Stimulated activated CD8-positive, alpha-beta memory T cell treated with anti-CD3 and anti-CD28 coated beads, Interleukin-4, amount 100 ng/mL, for 4 hours (primary cell): ENCODE measurements around the gene ERLIN1.

Source experiments
- DNase-seq, 2 donors: peaks; one replicate each; pipeline ENCODE4 v3.0.0-alpha.2; 2020; ENCODE audit warnings: low read depth in 2 of 2, low spot score in 1 of 2

The ERLIN1 gene

DNA sequence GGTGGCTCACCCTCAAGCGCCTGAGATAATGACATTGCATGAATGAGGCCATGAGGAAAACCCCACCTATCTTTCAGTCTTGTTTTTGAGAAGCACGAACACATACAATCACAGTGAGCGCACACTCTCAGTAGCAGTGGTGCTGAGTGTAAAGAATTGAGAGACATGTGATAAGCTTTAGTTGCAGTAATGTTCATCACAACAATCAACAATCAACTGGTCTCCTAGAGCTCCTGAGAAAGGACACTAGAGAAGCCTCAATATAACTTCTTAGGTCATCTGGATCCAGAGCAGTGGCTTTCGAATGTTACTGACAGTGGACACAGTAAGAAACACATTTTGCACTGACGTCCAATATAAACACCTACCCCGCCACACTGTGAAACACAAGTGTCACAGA is 12.8 kb downstream of the ERLIN1 start:
- DNase-seq, result no peak

DNA sequence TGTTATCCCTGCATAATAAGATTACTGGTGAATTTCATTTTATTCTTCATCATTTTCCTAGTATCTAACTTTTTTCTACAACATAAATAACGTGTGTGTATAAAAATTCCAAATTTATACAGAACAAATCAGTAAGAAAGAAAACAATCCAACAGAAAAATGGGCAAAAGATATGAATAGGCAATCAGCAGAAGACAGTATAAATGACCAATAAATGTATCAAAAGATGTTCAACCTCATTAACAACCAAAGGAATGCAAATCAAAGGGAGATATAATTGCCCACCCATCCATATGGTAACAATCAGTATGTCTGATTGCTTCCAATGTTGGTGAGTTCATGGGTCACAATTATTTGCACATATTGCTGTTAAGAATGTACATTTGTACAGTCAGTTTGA is 13.5 kb downstream of the ERLIN1 start:
- no peak for DNase-seq

DNA sequence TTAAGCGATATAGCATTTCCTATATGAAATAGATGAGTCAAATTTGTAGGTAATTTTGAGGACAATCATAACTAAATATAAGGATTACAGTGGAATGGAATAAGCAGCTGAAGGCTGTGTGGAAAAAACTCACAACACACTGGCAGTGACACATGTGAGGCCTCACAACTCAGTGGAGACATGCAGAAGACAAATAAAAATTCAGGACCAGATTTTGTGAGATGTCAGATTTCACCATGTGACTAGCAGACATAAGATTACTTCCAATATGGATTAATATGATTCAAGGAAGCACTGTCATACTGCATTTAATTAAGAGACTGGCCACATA is 17.6 kb downstream of the ERLIN1 start:
- no peak for DNase-seq

DNA sequence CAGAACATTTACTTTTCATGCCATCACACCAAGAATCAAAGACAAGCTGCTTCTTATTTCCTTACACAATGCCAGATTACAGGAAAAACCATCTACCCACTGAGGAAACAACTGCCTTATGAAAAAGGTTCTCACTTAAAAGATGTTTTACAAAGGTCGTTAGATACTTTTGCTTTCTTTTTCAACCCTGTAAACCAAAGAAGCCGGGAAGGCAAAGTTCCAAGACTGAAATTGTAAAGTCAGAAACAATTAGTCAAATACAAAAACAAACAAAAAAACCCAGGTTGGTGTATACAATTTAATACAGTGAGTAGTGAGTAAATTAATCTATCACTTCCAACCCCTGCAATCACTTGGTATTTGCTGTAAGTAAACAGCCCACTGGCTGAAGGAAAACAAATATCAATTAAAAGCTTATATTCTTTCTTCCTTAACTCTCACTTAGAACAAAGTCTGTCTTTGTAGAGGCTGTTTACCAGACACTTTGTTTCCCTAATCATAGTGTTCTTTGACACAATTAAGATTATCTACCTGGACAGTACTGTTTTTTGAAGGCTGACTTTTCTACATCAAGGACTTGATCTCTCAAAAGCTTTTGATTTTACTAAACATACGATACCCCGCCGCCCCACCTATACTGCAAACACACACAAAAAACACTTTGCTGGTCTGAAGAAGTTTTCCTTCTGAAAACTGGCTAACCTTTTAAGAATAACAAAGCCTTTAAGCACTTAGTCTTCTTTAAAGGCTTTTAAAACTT is 18.1 kb downstream of the ERLIN1 start:
- DNase-seq, result no peak

DNA sequence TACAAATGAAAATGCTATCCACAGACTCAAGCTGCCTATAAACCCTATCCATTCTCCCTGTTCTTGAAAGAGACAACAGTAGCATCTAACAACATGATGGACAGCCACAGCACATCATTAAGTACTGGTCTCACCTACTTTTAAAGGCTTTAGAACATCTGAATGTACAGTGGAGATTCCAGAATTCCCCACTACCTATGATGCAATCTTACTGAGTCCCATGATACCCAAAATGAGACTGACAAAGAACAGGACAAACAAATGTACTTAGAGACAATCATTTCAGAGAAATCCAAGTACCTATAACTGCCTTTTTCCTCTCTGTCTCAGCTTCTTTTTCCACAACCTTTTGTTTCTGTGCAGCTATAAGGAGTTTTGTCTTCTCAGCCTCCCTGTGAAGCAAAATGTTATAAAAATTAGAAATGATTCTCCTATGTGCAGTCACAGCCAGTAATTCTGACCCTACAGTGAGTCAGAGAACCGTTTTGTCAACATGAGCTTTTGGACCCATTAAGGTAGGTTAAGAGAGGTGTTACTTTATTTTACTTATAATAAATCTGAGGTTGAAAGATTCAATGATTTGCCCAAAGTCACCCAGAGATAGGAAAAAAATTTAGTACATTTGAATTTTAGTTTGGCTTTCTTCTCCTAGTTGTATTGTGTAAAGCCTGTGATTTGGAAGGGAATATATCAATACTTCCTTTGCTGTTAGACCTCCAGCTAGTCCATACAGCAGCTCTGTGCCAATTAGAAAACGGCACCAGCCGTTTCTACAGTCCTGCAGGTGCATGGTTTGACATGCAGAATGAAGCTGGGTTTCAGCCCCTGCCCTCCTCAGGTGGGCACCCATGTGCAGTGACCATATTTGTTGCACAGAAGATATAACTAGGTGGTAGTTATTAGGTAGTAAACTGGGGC is 21.9 kb downstream of the ERLIN1 start:
- no peak for DNase-seq

DNA sequence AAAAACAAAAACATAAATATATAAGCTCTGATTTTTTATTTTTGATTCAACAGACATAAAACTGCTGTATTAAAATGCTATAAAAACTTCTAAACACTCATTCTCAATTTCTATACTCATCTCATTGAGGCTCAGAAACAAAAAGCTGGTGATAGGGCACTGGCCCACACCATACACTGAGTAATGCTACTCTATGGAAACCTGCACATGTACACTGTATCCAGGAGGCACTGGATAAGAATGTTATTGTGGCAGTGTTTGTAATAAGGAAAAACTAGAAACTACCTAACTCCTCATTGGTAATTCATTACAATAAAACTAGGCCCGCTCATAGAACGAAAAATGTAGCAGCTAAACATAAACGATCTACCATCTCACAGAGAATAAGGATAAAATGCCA is 23.1 kb downstream of the ERLIN1 start:
- DNase-seq, result no peak

DNA sequence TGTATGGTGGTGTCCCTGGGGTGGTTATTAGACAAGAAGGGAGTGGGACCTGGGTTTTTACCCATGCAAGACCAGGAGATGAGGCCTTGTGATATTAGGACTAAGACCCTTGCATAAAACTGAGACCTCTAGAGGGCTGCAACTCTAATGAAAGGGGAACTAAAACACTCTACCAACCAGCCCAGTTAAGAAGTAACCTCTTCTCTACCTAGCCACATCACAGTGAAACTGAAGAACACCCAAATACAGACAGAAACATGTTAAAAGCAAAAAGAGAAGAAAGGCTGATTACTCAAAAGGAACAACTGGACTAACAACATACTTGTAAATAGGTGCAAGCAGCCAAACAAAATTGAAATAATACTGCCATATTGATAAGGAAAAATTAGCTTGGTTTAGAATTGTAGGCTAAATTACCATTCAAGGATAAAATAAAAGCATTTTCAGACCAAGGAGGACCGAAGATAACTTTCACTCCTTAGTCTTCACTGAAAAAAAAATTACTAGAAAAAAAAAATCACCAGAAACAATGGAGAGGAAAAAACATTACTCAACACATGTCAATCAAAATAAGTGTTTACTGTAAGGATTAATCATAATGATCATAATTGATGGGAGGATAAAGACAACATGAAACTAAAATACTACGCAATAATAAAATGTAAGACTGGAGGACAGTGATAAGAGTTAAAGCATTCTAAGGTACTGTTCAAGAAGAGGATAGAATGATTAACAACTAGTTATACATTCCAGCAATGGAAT is 27.6 kb downstream of the ERLIN1 start:
- no peak for DNase-seq

DNA sequence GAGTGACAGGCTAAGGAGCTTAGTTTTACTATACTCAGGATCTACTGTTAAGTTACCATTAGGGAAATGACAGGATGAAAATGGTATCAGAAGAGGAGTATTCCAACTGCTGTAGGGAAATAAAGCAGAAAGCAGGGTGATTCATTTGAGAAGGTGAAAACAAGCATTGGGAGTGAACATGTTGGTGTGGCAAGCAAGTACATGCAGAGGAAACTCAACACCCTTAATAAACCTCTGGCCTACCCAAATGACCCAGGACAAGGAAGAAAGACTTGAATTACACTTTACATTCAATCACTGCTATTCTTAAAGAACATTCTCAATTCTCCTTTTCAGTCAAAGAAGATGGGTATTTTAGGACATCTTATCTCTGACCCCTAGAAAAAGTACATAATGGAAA is 28.7 kb downstream of the ERLIN1 start:
- no peak for DNase-seq

DNA sequence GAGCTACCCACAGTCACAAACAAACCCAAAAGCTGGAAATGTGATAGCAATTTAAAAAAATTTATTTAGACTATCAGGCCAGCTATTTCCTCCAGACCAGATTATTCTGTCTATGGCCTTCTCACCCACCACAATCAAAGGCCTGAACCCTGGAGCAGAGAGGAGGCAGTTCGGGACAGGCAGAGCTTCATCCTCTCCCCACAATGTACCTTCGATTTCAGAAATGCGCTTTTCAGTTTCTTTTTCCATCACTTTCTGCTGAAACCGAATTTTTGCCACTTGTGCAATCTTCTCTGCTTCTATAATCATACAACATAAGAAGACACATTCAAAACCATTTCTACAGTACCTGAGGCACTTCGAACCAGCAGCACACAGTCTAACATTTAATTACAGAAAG is 29.9 kb downstream of the ERLIN1 start:
- DNase-seq, result no peak

DNA sequence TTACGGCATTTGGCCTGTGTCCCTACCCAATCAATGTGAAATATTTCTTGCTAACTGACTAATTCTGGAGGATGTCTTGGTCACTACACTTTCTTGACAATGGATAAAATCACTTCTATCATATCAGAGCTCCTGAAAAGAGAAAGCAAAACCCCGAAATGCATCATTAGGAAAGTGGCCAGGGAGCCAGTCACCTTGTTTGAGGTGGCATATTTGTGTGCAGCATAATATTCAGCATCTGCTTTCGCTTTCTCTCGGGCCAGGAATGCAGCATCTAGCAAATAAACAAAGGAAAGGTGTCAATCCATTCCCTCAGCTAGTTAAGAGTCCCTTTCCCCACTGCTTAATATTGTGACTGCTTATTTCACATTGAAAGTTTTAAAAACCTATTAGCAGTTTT is 31.2 kb downstream of the ERLIN1 start:
- no peak for DNase-seq

DNA sequence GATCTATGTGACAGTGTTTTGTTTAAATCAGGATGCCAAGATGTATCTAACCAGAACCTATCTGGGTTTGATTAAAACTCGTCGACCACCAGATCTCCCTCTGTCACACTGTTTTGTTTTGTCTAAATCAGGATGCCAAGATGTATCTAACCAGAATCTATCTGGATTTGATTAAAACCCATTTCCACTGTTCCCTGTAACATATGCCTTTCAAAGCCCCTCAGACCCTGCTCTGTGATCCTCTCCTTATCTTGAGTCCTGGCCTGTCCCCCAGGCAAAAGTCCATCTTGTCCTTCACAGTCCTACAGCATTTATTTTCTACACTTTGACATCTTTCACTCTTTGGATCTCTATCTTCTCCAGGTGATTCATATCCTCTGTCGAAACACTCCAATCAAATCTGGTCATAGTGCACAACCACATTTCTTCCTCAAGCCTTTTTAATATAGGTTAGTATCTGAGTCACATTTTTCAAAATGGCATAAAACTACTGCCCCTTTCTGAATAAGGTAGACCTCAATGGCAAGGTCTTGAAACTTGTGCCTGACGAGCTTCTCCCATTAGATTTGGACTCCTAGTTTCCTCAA is 32.5 kb downstream of the ERLIN1 start:
- DNase-seq, result no peak

DNA sequence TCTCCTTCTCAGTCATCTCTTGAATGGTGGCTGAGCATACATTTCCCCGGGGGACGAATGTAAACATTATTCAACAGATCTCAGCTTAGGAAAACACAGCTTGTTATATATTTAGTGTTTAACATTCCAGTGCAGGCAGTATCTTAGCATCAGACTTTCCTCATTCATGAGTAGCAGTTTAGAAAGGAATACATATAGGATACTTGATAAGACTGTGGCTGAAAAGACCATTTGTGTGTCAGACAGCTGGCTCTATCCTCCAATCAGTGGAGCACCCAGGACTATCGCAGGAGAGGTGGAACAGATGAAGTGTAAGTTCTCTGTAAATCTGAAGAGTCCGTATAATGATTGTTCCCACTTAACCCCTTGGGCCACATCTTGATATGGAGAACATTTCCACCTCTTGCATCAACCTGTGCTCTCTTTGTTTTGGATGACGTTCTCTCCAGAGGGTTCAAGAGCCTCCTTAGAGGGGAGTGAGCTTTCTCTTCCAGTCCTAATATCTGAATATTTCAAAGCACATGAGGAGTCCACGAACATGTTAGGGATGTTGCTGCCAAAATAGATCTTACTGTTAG is 34.0 kb downstream of the ERLIN1 start:
- no peak for DNase-seq

DNA sequence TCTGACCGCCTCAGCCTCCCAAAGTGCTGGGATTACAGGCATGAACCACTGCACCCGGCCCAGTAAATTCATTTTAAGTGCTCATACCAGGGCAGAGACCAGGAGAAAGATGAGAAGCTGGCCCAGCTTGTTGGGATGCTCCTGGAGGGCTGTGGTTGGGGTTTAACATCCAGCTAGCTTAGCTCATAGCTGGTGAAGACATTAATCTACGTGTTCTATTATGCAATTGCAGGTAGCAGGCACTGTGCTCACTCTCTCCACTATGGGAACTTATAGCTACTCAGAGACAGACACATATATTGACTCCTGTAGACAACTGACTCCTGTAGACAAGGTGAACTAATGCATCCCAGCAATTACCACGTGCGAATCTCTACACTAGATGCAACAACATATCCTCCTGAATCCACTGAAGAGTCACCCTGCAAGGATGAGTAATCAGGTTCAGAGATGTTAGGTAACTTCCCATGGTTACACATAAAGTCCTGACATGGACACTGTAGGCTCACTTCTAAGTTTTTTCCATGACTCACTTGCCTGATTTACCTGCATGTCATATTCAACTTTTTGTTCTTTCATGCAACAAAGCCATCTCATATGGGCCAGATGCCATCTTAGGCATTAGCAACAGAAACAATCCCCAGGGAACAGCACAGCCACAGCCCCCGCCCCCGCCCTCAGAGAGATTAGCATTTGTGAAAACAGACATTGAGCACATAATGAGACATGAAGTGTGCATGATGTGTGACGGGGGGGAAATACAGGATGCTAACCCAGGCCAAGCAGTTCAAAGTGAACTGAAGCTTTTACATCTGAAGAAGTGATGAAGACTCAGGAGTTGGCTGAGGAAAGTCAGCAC is 37.2 kb downstream of the ERLIN1 start:
- peak in 1 of 2 donors; percentile 4 for DNase-seq

DNA sequence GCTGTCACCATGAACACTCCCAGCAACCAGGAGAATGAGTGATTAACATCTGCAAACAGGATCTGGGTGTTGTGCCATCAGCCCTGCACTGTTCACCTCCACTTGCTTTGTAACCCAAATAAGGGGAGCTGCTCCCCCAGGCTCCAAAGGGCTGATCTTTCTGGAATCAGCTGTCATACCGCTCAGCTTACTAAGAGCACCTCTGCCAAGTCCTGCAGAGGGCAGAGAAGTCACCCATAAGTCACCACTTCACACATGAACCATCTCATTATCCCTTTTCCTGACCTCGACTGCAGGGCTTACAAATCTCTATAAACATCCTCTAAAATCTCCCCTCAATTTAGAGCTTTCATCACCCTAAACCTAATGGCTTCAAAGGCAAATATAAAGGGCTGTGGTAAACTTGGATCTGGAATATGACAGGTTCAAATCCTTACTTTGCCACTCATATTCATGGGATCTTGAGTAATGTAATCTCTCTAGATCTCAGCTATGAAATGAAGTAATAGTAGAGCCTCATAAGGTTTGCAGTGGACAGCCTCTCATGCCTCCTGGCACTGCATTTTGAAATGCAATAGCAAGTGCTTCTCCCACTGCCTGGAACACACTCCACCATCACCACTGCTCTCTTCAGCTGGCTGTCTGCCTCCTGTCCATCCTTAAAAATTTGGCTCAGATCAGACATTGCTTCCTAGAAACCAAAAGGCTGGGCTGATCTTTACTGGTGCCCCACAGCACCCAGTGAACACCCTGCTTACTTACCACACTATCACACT is 38.8 kb downstream of the ERLIN1 start:
- DNase-seq, result no peak

DNA sequence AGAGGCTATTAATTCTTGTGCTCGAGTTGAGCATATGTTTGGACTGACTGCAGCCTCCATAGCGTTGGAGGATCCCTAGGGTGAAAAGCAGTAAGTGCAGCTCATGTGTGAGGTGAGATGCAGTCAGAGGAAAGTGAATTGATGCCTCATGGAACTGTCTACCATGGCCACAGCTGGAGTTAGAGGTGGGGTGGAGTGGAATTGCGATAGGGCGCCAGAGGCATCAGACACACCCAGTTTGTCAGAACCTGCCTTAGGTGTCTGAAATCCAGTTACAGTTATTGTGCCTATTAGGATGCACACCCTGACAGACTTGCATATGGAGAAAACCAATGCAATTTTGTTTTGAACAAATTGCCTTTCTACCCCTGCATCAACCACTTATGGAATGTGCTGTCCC is 39.4 kb downstream of the ERLIN1 start:
- DNase-seq, result no peak

DNA sequence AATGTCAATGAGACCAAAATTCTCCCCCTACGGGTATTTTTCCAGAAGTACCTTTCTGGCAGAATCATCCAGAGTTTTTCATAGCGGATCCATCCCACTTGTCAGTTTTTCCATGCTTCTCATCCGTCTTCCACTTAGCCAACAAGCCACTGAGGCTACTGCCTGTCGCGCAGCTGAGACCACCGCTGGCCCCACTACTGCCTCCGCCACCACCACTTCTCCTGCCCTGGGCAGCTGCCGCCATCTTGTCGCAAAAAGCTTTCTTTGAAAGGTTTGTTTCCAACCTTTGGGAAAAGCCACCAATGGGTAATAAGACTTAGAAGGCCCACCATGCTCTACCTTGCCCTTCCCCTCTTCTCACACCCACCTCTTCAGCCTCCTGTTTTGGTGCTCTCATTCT is 42.1 kb downstream of the ERLIN1 start:
- DNase-seq, result no peak

DNA sequence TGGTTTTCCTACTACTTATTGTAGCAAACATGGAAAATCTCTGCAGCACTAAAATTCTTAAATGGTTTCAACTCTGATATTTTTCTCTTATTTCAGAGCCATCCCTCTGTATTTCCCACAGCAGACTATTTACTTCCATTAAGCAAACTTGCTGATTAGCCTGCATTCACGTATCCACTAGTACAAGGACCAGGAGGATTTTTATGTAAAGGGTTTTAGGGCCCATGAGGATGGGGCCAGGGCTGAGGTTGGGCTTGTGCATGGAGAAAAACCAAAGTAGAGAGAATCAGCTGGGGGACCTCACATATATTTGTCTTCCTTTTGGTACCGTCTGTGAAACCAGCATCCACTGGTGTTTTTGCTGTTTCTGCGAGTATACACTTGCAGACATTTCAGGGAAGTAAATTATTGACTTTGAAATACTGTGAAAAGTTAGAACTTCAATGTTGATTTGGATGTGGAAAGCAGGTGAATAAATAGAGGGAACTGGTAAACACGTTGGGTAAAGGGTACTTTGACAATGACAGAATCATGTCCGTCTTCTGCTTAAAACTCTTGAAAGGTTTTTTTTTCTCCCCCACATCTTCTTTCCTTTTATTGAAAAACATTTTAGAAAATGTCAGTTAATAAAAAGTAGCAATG is 44.3 kb downstream of the ERLIN1 start:
- DNase-seq, result no peak

DNA sequence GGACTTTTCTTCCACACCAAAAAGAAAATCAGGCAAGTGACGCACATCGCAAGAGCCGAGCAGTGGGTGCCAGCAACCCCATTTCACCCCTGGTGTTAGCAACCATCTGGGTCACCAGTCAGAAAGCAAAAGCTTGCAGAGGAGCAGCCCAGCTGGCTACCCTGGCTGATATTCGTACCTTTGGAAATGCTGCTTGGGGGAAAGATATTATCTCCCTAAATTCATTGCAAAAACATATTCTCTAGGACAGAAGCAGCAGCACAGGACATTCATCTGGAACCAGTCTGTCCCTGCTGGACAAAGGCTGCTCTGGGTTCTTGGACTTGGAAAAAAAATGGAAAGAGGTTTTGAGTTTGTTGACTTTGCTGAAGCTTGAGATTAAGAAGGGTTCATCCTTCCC is 45.8 kb downstream of the ERLIN1 start:
- DNase-seq, result no peak

DNA sequence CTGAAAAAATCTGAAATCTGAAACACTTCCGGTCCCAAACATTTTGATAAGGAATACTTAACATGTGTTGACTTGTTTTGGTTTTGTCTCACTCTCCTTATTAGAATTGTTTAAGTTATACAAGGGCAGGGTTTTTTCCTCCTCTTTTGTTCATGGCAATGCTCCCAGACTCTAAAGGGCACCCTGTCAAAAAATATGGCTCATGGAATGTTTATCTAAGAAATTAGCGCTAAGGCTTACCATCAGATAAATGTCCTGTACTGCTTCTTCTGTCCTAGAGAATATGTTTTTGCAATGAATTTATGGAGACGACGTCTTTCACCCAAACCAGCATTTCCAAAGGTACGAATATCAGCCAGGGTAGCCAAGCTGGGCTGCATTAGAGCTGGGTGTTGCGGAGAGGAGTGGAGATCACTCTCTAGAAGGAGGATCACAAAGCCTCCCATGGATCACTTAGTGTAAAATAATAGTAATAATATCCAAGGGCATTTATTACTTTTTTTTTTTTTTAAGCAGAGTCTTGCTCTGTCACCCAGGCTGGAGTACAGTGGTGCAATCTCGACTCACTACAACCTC is 46.8 kb downstream of the ERLIN1 start:
- no peak for DNase-seq
